ENCODE data around the gene AUP1. TPM values are rescaled to one million over a fixed set of nuclear protein-coding genes. Genes with fewer than 3 reads are reported as not detected.

AUP1 gene
- total and polyA plus RNA-seq, 9 of the 15 experiments (the other 6 are each of a cell fraction or from before 2014, with no cell fraction given), result 70.7 to 245 (median 165) TPM

GRCh38 chr2:74522516-74522915, 7.0 kb downstream of the AUP1 start (continued):
- TF ChIP-seq, protein P1, sequence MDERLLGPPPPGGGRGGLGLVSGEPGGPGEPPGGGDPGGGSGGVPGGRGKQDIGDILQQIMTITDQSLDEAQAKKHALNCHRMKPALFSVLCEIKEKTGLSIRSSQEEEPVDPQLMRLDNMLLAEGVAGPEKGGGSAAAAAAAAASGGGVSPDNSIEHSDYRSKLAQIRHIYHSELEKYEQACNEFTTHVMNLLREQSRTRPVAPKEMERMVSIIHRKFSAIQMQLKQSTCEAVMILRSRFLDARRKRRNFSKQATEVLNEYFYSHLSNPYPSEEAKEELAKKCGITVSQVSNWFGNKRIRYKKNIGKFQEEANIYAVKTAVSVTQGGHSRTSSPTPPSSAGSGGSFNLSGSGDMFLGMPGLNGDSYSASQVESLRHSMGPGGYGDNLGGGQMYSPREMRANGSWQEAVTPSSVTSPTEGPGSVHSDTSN (CRISPR knock-in tag; IDR thresholded peaks at IDR 0.05; ENCODE audit: low read depth), result no peak
- TF ChIP-seq, protein P1 (tag; conservative IDR thresholded peaks at IDR 0.05; ENCODE audit: low read depth), result no peak
- TF ChIP-seq, protein P2, sequence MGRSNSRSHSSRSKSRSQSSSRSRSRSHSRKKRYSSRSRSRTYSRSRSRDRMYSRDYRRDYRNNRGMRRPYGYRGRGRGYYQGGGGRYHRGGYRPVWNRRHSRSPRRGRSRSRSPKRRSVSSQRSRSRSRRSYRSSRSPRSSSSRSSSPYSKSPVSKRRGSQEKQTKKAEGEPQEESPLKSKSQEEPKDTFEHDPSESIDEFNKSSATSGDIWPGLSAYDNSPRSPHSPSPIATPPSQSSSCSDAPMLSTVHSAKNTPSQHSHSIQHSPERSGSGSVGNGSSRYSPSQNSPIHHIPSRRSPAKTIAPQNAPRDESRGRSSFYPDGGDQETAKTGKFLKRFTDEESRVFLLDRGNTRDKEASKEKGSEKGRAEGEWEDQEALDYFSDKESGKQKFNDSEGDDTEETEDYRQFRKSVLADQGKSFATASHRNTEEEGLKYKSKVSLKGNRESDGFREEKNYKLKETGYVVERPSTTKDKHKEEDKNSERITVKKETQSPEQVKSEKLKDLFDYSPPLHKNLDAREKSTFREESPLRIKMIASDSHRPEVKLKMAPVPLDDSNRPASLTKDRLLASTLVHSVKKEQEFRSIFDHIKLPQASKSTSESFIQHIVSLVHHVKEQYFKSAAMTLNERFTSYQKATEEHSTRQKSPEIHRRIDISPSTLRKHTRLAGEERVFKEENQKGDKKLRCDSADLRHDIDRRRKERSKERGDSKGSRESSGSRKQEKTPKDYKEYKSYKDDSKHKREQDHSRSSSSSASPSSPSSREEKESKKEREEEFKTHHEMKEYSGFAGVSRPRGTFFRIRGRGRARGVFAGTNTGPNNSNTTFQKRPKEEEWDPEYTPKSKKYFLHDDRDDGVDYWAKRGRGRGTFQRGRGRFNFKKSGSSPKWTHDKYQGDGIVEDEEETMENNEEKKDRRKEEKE (IDR thresholded peaks at IDR 0.05; ENCODE audit: borderline replicate concordance in 1 of 2, control insufficient read depth in 1 of 2, low read depth in 2 of 2, low read length in 1 of 2), result no peak
- no peak for TF ChIP-seq CEBPB (tag; IDR thresholded peaks at IDR 0.05)
- no peak for TF ChIP-seq PCBP1 (IDR thresholded peaks at IDR 0.05; ENCODE audit: low read depth, low read length, poor library complexity, severe bottlenecking)
- no peak for TF ChIP-seq NR4A1 (CRISPR knock-in tag; IDR thresholded peaks at IDR 0.05)
- no peak for TF ChIP-seq NR4A1 (tag; IDR thresholded peaks at IDR 0.05)
- TF ChIP-seq MAFK (IDR thresholded peaks at IDR 0.05; ENCODE audit: low read length), result no peak
- no peak for TF ChIP-seq ZBTB26 (CRISPR knock-in tag; IDR thresholded peaks at IDR 0.05)
- no peak for TF ChIP-seq BCL6 (CRISPR knock-in tag; IDR thresholded peaks at IDR 0.05)

Data from K562 (cell line).